Stimulated activated CD8-positive, alpha-beta memory T cell treated with anti-CD3 and anti-CD28 coated beads, Interleukin-12 subunit alpha, Interleukin-12 subunit beta, amount 100 ng/mL, for 1 hour (primary cell): Measurements from ENCODE around the gene PRMT2.
"Not testable (repeated sequence)": the region's sequence is repeated elsewhere in the genome, so short reads cannot be mapped to it uniquely, and the experiment has no call there.

Experiments used
- DNase-seq: peaks from one replicate; pipeline ENCODE4 v3.0.0-alpha.2; 2020; ENCODE audit warnings: low read depth

Gene PRMT2

DNA sequence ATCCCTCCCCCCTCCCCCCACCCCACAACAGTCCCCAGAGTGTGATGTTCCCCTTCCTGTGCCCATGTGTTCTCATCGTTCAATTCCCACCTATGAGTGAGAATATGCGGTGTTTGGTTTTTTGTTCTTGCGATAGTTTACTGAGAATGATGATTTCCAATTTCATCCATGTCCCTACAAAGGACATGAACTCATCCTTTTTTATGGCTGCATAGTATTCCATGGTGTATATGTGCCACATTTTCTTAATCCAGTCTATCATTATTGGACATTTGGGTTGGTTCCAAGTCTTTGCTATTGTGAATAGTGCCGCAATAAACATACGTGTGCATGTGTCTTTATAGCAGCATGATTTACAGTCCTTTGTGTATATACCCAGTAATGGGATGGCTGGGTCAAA is 33.4 kb downstream of the PRMT2 start:
- not testable (repeated sequence) for DNase-seq

DNA sequence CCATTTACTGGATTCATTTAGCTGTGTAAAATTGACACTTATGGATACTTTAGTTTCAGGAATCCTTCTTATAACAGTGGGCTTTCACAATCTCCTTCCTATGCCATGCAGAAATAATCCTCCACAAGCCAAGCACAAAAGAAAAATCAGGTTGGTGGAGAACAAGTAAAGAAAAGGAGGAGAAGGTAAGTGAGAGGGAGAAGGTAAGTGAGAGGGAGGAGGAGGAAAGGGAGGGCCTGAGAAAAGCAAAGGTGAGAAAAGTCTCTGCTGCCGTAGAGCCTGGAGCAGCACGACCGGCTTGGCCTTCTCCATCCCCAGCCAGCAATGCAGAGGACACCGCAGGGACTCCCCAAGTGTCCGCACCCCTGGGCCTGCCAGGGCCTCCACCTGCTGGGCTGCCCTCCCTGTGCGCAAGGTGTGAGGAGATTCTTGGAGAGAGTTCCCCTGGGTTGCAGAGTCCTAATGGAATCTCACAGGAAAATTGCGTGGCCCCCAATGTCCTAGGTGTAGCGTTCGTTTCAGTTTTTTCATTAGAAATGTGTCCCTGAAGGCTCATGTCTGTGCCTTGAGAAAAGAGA is 39.0 kb downstream of the PRMT2 start:
- DNase-seq, result no peak

DNA sequence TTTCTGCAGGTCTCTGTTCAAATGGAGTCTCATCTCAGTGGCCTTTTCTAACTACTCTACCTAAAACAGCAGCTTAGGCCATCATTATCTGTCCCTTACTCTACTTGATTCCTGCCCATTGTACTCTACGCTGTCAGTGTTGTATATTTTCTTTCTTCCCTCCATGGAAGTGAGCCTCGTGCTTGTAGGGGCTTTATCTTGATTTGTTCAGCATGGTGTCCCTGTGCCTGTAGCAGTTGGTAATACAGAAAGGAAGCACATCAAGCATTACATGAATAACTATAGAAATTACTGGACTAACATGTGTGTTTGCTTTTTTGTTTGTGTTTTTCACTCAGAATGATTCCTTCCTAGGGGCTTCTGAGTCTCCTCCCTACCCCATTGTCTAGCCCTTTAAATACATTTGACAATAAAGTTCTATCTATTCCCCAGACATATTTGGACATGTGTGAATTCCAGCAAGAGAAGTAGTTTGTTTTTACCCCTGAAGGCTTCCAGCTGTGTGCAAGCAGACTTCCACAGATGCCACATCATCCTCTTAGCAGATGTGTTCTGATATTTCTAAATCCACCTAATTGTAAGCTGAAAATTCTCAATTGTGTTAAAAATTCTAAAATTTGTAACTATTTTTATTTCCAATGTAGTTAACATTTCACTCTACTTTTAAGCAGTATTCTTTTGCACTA is 40.3 kb downstream of the PRMT2 start:
- DNase-seq, result no peak

DNA sequence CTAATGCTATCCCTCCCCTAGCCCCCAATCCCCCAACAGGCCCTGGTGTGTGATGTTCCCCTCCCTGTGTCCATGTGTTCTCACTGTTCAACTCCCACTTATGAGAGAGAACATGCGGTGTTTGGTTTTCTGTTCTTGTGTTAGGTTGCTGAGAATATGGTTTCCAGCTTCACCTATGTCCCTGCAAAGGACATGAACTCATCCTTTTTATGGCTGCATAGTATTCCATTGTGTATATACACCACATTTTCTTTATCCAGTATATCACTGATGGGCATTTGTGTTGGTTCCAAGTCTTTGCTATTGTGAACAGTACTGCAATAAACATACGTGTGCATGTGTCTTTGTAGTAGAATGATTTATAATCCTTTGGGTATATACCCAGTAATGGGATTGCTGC is 41.1 kb downstream of the PRMT2 start:
- not testable (repeated sequence) for DNase-seq

DNA sequence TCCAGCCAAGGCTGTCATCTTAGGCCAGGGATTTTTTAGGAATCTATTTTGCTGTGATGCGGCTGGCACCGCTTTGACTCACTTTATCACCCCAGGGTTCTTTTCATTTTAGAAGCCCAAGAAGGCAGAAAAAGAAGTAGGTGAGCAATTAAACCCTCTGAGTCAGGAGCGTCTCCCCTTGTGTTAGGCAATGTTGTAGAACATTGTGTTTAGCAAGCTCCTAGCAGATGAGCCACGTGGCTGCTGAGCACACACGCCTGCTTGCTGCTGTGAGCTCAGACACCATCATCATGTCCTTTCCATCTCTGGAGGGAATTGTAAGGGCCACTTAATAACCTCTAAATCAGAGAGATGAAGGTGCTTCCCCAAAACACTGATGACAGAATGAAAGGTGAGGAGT is 46.1 kb downstream of the PRMT2 start:
- DNase-seq, result not testable (repeated sequence)

DNA sequence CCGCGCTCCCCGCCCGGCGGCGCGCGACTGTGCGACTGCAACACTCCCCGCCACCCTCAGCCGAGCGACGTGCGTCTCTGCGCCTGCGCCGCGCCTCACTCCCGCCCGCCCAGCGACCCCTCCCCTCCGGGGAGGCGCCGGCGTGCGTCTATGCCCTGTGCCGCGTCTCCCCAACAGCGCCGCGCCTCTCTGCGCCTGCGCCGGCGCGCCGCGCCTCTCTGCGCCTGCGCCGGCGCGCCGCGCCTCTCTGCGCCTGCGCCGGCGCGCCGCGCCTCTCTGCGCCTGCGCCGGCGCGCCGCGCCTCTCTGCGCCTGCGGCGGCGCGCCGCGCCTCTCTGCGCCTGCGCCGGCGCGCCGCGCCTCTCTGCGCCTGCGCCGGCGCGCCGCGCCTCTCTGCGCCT is 63.2 kb downstream of the PRMT2 start:
- not testable (repeated sequence) for DNase-seq

DNA sequence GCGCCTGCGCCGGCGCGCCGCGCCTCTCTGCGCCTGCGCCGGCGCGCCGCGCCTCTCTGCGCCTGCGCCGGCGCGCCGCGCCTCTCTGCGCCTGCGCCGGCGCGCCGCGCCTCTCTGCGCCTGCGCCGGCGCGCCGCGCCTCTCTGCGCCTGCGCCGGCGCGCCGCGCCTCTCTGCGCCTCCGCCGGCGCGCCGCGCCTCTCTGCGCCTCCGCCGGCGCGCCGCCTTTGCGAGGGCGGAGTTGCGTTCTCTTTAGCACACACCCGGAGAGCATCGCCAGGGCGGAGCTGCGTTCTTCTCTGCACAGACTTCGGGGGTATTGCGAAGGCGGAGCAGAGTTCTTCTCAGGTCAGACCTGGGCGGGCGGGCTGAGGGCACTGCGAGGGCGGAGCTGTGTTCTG is 63.6 kb downstream of the PRMT2 start:
- not testable (repeated sequence) for DNase-seq
